K562 (cell line): ENCODE measurements around the gene ECE2. TPM values are rescaled to one million over a fixed set of nuclear protein-coding genes. Genes with fewer than 3 reads are reported as not detected.

Experiments used
- ATAC-seq: fragments of 200-7000 bp; cut with Tn5 transposase; 3 replicates; pipeline ENCODE4 v1.9.1; 2020; ENCODE audit warnings: moderate library complexity
- BruUV-seq: library from RNA; stranded (reverse); fragments of 400-500 nt; replicated peaks from 2 replicates; lab custom pipeline; 2021; lab: Mats Ljungman, UMichigan
- CTCF ChIA-PET: fragments of 300-600 bp; formaldehyde crosslinking; extraction: SDS; loops from one replicate; lab custom pipeline; 2021; ENCODE audit warnings: low intra/inter-chr PET ratio; lab: Yijun Ruan, JAX
- POLR2A ChIA-PET: fragments of 300-600, 350-650 bp; sonication (Branson Sonifier 250); formaldehyde crosslinking; extraction: SDS; loops from one replicate; lab custom pipeline; 2021; ENCODE audit warnings: antibody characterized with exemption, inconsistent platforms; lab: Yijun Ruan, JAX
- DNase-seq, 4 experiments: peaks; one replicate each; pipeline versions ENCODE4 v3.0.0 to v3.0.0-alpha.2; 2011 to 2018; ENCODE audit warnings: low spot score in 3 of 4, mixed read lengths in 3 of 4; ENCODE audit errors: extremely low read depth in 1 of 4
- FAIRE-seq: peaks from 2 replicates; lab custom pipeline; 2011; peaks lifted over from hg19 to GRCh38; lab: Jason Lieb, UNC
- H2AFZ ChIP-seq: 2 replicates; pipeline ENCODE4 v1.6.0; 2011; ENCODE audit warnings: low read depth, low read length, control low read depth, inconsistent platforms
- H3K27ac ChIP-seq: fragments of 200-600 bp; 3 replicates; pipeline ENCODE4 v1.8.0; 2011; ENCODE audit warnings: low read depth, mild to moderate bottlenecking, control low read depth, inconsistent platforms, low read length, moderate library complexity, mixed read lengths; ENCODE audit errors: extremely low read depth
- H3K27me3 ChIP-seq, 2 experiments: fragments of 300-600 bp in 1 of 2; 2 replicates in 1 of 2; 3 replicates in 1 of 2; pipeline versions ENCODE4 v1.6.0 to v1.8.0; 2011; ENCODE audit warnings: inconsistent platforms in 2 of 2, low read length in 2 of 2, mild to moderate bottlenecking in 1 of 2, mixed read lengths in 1 of 2, moderate library complexity in 1 of 2; ENCODE audit not compliant: control insufficient read depth in 2 of 2, insufficient read depth in 2 of 2
- H3K36me3 ChIP-seq: fragments of 300-600 bp; 3 replicates; pipeline ENCODE4 v1.8.0; 2011; ENCODE audit warnings: mild to moderate bottlenecking, low read length, inconsistent platforms; ENCODE audit not compliant: control insufficient read depth, insufficient read depth
- H3K4me1 ChIP-seq, 2 experiments: fragments of 200-600 bp in 1 of 2; replicated peaks in 1 of 2; 2 replicates in 1 of 2; 3 replicates in 1 of 2; pipeline versions ENCODE4 v1.5.1 to v1.8.0; 2011; ENCODE audit warnings: inconsistent platforms in 2 of 2, low read length in 2 of 2, mild to moderate bottlenecking in 1 of 2, mixed read lengths in 1 of 2, moderate library complexity in 1 of 2; ENCODE audit not compliant: control insufficient read depth in 2 of 2, insufficient read depth in 2 of 2
- H3K4me2 ChIP-seq: 2 replicates; pipeline ENCODE4 v1.6.1; 2011; ENCODE audit warnings: low read length, control low read depth, inconsistent platforms, mixed read lengths; ENCODE audit not compliant: insufficient read depth
- H3K4me3 ChIP-seq: fragments of 200-600 bp; sonication (generic), shearing (Covaris generic); 2 replicates; pipeline ENCODE4 v1.5.1; 2016; ENCODE audit warnings: control low read depth, inconsistent platforms
- H3K79me2 ChIP-seq: fragments of 200-600 bp; 3 replicates; pipeline ENCODE4 v1.8.0; 2011; ENCODE audit warnings: low read length, inconsistent platforms; ENCODE audit not compliant: control insufficient read depth, insufficient read depth
- H3K9ac ChIP-seq, 2 experiments: 2 replicates each; pipeline versions ENCODE4 v1.6.0 to v1.6.1; 2011; ENCODE audit warnings: low read depth in 2 of 2, low read length in 2 of 2, control low read depth in 1 of 2, inconsistent platforms in 1 of 2, mild to moderate bottlenecking in 1 of 2, mixed read lengths in 1 of 2; ENCODE audit not compliant: insufficient read depth in 1 of 2
- H3K9me1 ChIP-seq: one replicate; pipeline ENCODE4 v1.6.0; 2011; ENCODE audit warnings: inconsistent platforms, mild to moderate bottlenecking, low read length, moderate library complexity; ENCODE audit not compliant: control insufficient read depth, insufficient read depth
- H3K9me3 ChIP-seq: replicated peaks from 2 replicates; pipeline ENCODE4 v1.5.1; 2011; ENCODE audit warnings: low read depth, low read length, inconsistent platforms; ENCODE audit not compliant: control insufficient read depth, insufficient read depth
- H4K20me1 ChIP-seq: replicated peaks from 2 replicates; pipeline ENCODE4 v1.6.1; 2011; ENCODE audit warnings: low read length, inconsistent platforms, mixed read lengths; ENCODE audit not compliant: control insufficient read depth, insufficient read depth
- WGBS: fragments of 100-300 bp; shearing (Covaris generic); methylation state at CpG from one replicate; pipeline ENCODE4 v1.1.6; 2016; ENCODE audit warnings: low coverage, mixed read lengths; ENCODE audit not compliant: insufficient coverage; ENCODE audit errors: missing lambda C conversion rate; 5-methylcytosine and 5-hydroxymethylcytosine counted together
- in situ Hi-C: fragments of 300-500 bp; cut with MboI; formaldehyde crosslinking; loops from 4 replicates; pipeline ENCODE4 v1.15.0; 2018; ENCODE audit warnings: inconsistent platforms, mixed read lengths
- intact Hi-C: fragments of 100-400 bp; cut with micrococcal nuclease; formaldehyde crosslinking; loops from 2 replicates; pipeline ENCODE4 v1.14.2; 2022
- polyA plus RNA-seq, 8 experiments: library from polyadenylated mRNA; depleted of rRNA in 4 of 8; stranded (reverse) in 5 of 8; unstranded in 3 of 8; fragments of >200 nt; fragmentation: Nextera tagmentation in 2 of 8; fragmentation: Illumina TruSeq in 1 of 8; extraction: Ambion mirVana in 2 of 8; extraction: Trizol in 1 of 8; gene quantifications; 2 replicates each; pipeline versions ENCODE4 v1.2.1 to v1.2.3, GENCODE V29; 2011 to 2014; ENCODE audit warnings: inconsistent platforms in 1 of 8, missing spikeins in 1 of 8
- total RNA-seq, 7 experiments: library from RNA; depleted of rRNA in 6 of 7; stranded (reverse); fragments of >200 nt in 6 of 7; fragmentation: Illumina TruSeq in 2 of 7; extraction: Trizol in 2 of 7; gene quantifications; 2 replicates each; pipeline versions ENCODE4 v1.2.1 to v1.2.3, GENCODE V29; 2011 to 2021; ENCODE audit warnings: low replicate concordance in 1 of 7
- TF ChIP-seq, protein P1 (sequence below): fragments of 450-650 bp; IDR thresholded peaks from 2 replicates; pipeline ENCODE4 v1.7.0; 2016; ENCODE audit warnings: borderline replicate concordance

The ECE2 gene
- total and polyA plus RNA-seq, 9 of the 15 experiments (the other 6 are each of a cell fraction or from before 2014, with no cell fraction given): not detected

- ATAC-seq: no peak
- ChIA-PET CTCF (no interaction called here), POLR2A (interaction anchor here (1.2 kb wide), 1 partner anchor 8 kb away, joined by 4 read pairs; the partner anchor contains the start of gene EEF1AKMT4)
- TF ChIP-seq, protein P1, sequence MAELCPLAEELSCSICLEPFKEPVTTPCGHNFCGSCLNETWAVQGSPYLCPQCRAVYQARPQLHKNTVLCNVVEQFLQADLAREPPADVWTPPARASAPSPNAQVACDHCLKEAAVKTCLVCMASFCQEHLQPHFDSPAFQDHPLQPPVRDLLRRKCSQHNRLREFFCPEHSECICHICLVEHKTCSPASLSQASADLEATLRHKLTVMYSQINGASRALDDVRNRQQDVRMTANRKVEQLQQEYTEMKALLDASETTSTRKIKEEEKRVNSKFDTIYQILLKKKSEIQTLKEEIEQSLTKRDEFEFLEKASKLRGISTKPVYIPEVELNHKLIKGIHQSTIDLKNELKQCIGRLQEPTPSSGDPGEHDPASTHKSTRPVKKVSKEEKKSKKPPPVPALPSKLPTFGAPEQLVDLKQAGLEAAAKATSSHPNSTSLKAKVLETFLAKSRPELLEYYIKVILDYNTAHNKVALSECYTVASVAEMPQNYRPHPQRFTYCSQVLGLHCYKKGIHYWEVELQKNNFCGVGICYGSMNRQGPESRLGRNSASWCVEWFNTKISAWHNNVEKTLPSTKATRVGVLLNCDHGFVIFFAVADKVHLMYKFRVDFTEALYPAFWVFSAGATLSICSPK: no peak
- Histone ChIP-seq H3K27me3 (peaks cover 5 to 23% of the 10 kb centered on the region in 2 experiments; a peak in 4 of 5 replicates), H3K4me1 (peaks cover 11 to 30% of the 10 kb centered on the region in 2 experiments; a peak in 4 of 5 replicates), H2AFZ (no peak overlapping the region), H3K9ac (no peak overlapping the region), H3K4me2 (no peak overlapping the region), H3K36me3 (no peaks in the 10 kb centered on the region), H3K9me3 (no peaks in the 10 kb centered on the region), H3K9me1 (no peaks in the 10 kb centered on the region), H4K20me1 (peaks cover 34% of the 10 kb centered on the region), H3K79me2 (no peaks in the 10 kb centered on the region; the same call in 2 of the 3 replicates), H3K4me3 (no peak overlapping the region), H3K27ac (no peak overlapping the region)
- 71% methylated on average over 21 of the region's 23 CpGs for WGBS
- BruUV-seq: no TSS peak
- no peak for DNase-seq
- in situ Hi-C loops: no loop called here
- FAIRE-seq: no peak
- intact Hi-C loops: no loop called here
Observed at GRCh38 chr3:184257083-184257915, 18.5 kb upstream of the ECE2 start.
